ENCODE measurements around the gene PIP5K1B.

The PIP5K1B gene

GRCh38 chr9:68741234-68741633, 36.2 kb downstream of the PIP5K1B start:
- no peak for TF ChIP-seq CTCF (IDR thresholded peaks at IDR 0.05; ENCODE audit: low read depth, low read length)
- in situ Hi-C loops (cut with HindIII; ENCODE audit: low sequenced_read_pairs): no loop called here
- H3K4me3 ChIP-seq (ENCODE audit: low read depth, low read length): no peak overlapping the region
- no peak for DNase-seq (ENCODE audit: low read depth, low spot score)

DNA sequence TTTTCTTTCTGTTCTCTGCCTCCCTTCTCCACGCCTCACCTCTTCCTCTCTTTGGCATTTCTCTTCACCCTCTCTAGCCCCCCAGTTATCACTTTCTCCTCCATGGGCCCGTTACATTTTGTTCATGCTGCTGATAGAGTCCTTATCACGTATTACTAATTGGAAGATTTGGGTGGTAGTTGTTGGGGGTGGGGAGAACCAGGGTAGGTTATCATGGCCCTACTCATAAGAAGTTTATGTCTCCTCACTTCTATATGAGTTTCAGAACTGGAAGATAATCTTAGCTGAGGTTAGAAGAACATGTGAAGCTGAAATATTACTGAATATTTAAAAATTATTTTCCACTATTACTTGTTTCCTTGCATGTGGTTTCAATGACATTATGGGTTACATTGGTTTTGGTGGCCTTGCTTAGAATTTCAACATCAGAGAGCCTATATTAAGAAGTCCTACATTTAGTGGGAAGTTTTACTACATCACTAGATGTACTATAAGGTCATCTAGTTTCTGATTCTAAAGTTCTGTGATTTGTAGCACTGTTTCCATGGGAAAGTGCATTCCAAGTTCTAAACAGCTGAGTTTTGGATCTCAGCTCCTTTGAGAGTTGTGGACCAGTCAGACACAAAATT, 36.8 kb downstream of the PIP5K1B start:
- no peak for DNase-seq (ENCODE audit: low read depth, low spot score)
- TF ChIP-seq CTCF (IDR thresholded peaks at IDR 0.05; ENCODE audit: low read depth, low read length): no peak
- in situ Hi-C loops (cut with HindIII; ENCODE audit: low sequenced_read_pairs): no loop called here
- no peak overlapping the region for H3K4me3 ChIP-seq (ENCODE audit: low read depth, low read length)

DNA sequence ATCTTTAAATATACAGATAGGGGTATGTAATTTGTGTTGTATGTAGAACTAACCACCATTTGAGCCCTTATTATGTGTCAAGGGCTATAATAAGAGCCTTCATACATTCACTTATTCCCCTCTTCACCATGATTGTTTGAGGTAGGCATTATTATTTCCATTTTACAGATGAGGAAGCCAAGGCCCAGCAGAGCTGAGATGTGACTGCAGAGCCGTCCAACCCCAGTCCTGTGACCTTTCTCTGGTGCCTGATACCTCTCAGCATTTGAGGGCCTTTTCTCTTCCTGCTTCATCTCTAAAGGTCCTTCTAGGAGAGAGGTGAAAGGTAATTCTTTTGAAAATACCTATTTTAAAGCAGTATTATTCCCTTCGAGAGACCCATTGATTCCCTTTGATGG, 37.3 kb downstream of the PIP5K1B start:
- DNase-seq (ENCODE audit: low read depth, low spot score): no peak
- in situ Hi-C loops (cut with HindIII; ENCODE audit: low sequenced_read_pairs): no loop called here
- TF ChIP-seq CTCF (IDR thresholded peaks at IDR 0.05; ENCODE audit: low read depth, low read length): no peak
- no peak overlapping the region for H3K4me3 ChIP-seq (ENCODE audit: low read depth, low read length)

- TF ChIP-seq CTCF (IDR thresholded peaks at IDR 0.05; ENCODE audit: low read depth, low read length): no peak
- H3K4me3 ChIP-seq (ENCODE audit: low read depth, low read length): no peak overlapping the region
- DNase-seq (ENCODE audit: low read depth, low spot score): no peak
- in situ Hi-C loops (cut with HindIII; ENCODE audit: low sequenced_read_pairs): no loop called here
These were observed 39.4 kb downstream of the PIP5K1B start for GRCh38 chr9:68744426-68744825.

GRCh38 chr9:68746525-68746924, 41.5 kb downstream of the PIP5K1B start:
- no peak for TF ChIP-seq CTCF (IDR thresholded peaks at IDR 0.05; ENCODE audit: low read depth, low read length)
- no peak overlapping the region for H3K4me3 ChIP-seq (ENCODE audit: low read depth, low read length)
- no peak for DNase-seq (ENCODE audit: low read depth, low spot score)
- in situ Hi-C loops (cut with HindIII; ENCODE audit: low sequenced_read_pairs): no loop called here

DNA sequence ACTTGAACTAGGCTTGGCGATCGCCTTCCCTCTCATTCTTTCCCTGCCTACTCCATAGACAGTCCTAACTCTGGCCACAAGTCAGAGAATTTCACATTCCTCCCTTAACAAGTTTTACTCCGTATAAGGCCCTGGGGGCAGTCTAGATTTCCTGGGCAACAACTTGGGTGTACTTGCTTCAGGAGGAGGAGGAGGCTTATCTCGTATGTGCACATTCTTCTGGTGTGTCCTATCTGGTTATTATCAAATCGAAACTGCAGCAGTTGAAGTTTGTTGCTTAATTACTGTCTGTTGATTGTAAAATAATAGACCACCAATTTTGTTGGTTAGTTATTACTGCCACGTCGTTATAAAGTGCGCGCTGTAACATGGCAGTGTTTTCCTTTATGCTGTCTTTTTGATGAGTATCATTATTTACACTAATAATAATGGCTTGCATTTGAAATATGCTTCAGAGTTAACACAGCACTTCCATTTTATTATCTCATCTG, 42.0 kb downstream of the PIP5K1B start:
- DNase-seq (ENCODE audit: low read depth, low spot score): no peak
- H3K4me3 ChIP-seq (ENCODE audit: low read depth, low read length): no peak overlapping the region
- TF ChIP-seq CTCF (IDR thresholded peaks at IDR 0.05; ENCODE audit: low read depth, low read length): no peak
- in situ Hi-C loops (cut with HindIII; ENCODE audit: low sequenced_read_pairs): no loop called here

Measured in astrocyte of the spinal cord (primary cell).